MM.1S (cell line): ENCODE data around the gene DCAF8L2.

Experiments
- DNase-seq: peaks from one replicate; pipeline ENCODE4 v3.0.0-alpha.2; 2015
- H2AFZ ChIP-seq: fragments of 300-600 bp; sonication (generic); 2 replicates; pipeline ENCODE4 v1.6.0; 2016; ENCODE audit warnings: antibody characterized with exemption, low read length
- H3F3A ChIP-seq: fragments of 300-600 bp; sonication (generic); 2 replicates; pipeline ENCODE4 v1.6.1; 2016; ENCODE audit warnings: mild to moderate bottlenecking, antibody characterized with exemption, low read length, moderate library complexity, mixed read lengths; ENCODE audit not compliant: insufficient read depth
- H3K27ac ChIP-seq: fragments of 300-600 bp; sonication (generic); 2 replicates; pipeline ENCODE4 v1.5.1; 2016; ENCODE audit warnings: mild to moderate bottlenecking, low read length
- H3K27me3 ChIP-seq: fragments of 300-600 bp; sonication (generic); replicated peaks from 2 replicates; pipeline ENCODE4 v1.6.0; 2016; ENCODE audit warnings: low read length; ENCODE audit not compliant: insufficient read depth
- H3K36me3 ChIP-seq: fragments of 300-600 bp; sonication (generic); replicated peaks from 2 replicates; pipeline ENCODE4 v1.6.1; 2016; ENCODE audit warnings: mild to moderate bottlenecking, low read length, mixed read lengths; ENCODE audit not compliant: insufficient read depth
- H3K4me1 ChIP-seq: fragments of 300-600 bp; sonication (generic); 2 replicates; pipeline ENCODE4 v1.6.1; 2016; ENCODE audit warnings: low read length, mixed read lengths
- H3K4me2 ChIP-seq: fragments of 300-600 bp; sonication (generic); 2 replicates; pipeline ENCODE4 v1.6.0; 2016; ENCODE audit warnings: low read depth, low read length
- H3K4me3 ChIP-seq: fragments of 300-600 bp; sonication (generic); 2 replicates; pipeline ENCODE4 v1.5.1; 2016; ENCODE audit warnings: low read length, mixed read lengths
- H3K79me2 ChIP-seq: fragments of 300-600 bp; sonication (generic); 2 replicates; pipeline ENCODE4 v1.6.1; 2016; ENCODE audit warnings: mixed run types, low read length, mixed read lengths
- H3K9ac ChIP-seq: fragments of 300-600 bp; sonication (generic); 2 replicates; pipeline ENCODE4 v1.6.1; 2016; ENCODE audit warnings: low read length, mixed read lengths
- H3K9me2 ChIP-seq: fragments of 300-600 bp; sonication (generic); replicated peaks from 2 replicates; pipeline ENCODE4 v1.6.1; 2016; ENCODE audit warnings: mild to moderate bottlenecking, low read length, mixed read lengths; ENCODE audit not compliant: insufficient read depth
- H3K9me3 ChIP-seq: fragments of 300-600 bp; sonication (generic); replicated peaks from 2 replicates; pipeline ENCODE4 v1.6.1; 2016; ENCODE audit warnings: mild to moderate bottlenecking, low read length, mixed read lengths; ENCODE audit not compliant: insufficient read depth
- H4K20me1 ChIP-seq: fragments of 300-600 bp; sonication (generic); 2 replicates; pipeline ENCODE4 v1.6.1; 2016; ENCODE audit warnings: mild to moderate bottlenecking, low read length, moderate library complexity, mixed read lengths; ENCODE audit not compliant: insufficient read depth
- CTCF ChIP-seq: fragments of 300-600 bp; sonication (generic); IDR thresholded peaks from 2 replicates; pipeline ENCODE4 v1.5.1; 2016; ENCODE audit warnings: antibody characterized with exemption, low read length, mixed read lengths
- EZH2 ChIP-seq: fragments of 300-600 bp; sonication (generic); optimal IDR thresholded peaks from 2 replicates; pipeline ENCODE3; 2017; ENCODE audit warnings: low read depth, mild to moderate bottlenecking, antibody characterized with exemption, low read length, mixed read lengths
- EZH2phosphoT487 ChIP-seq: fragments of 300-600 bp; sonication (generic); IDR thresholded peaks from 2 replicates; pipeline ENCODE4 v1.6.1; 2018; ENCODE audit warnings: antibody characterized with exemption, low read length

DCAF8L2 gene

GRCh38 chrX:27751976-27752375, 161.8 kb downstream of the DCAF8L2 start:
- Histone ChIP-seq H3K4me3 (no peak overlapping the region), H3K27ac (no peak overlapping the region), H3K9ac (no peak overlapping the region), H3K4me1 (no peaks in the 10 kb centered on the region), H3K36me3 (no peaks in the 10 kb centered on the region), H3K27me3 (no peaks in the 10 kb centered on the region), H3F3A (no peaks in the 10 kb centered on the region), H2AFZ (no peak overlapping the region), H3K9me2 (no peaks in the 10 kb centered on the region), H3K9me3 (no peaks in the 10 kb centered on the region), H3K4me2 (no peak overlapping the region), H4K20me1 (no peaks in the 10 kb centered on the region), H3K79me2 (no peaks in the 10 kb centered on the region)
- TF ChIP-seq EZH2phosphoT487 (no peak), CTCF (no peak), EZH2 (no peak)
- DNase-seq, result no peak

- Histone ChIP-seq H3K9me2 (no peaks in the 10 kb centered on the region), H3K27me3 (no peaks in the 10 kb centered on the region), H3K36me3 (no peaks in the 10 kb centered on the region), H2AFZ (no peak overlapping the region), H3K27ac (no peak overlapping the region), H3K4me2 (no peak overlapping the region), H3K4me3 (no peak overlapping the region), H3K79me2 (no peaks in the 10 kb centered on the region), H3K9ac (no peak overlapping the region), H3F3A (no peaks in the 10 kb centered on the region), H4K20me1 (no peaks in the 10 kb centered on the region), H3K4me1 (no peaks in the 10 kb centered on the region), H3K9me3 (no peaks in the 10 kb centered on the region)
- TF ChIP-seq EZH2, result no peak
- no peak for TF ChIP-seq CTCF
- no peak for DNase-seq
Observed at GRCh38 chrX:27765718-27766117, 175.6 kb downstream of the DCAF8L2 start.

GRCh38 chrX:27767387-27767786, 177.2 kb downstream of the DCAF8L2 start:
- H3K27ac ChIP-seq, result no peak overlapping the region
- H3K79me2 ChIP-seq, result no peaks in the 10 kb centered on the region
- H2AFZ ChIP-seq, result no peak overlapping the region
- no peaks in the 10 kb centered on the region for H3K4me1 ChIP-seq
- no peaks in the 10 kb centered on the region for H3K9me2 ChIP-seq
- no peaks in the 10 kb centered on the region for H3K36me3 ChIP-seq
- no peak overlapping the region for H3K4me3 ChIP-seq
- H4K20me1 ChIP-seq, result no peaks in the 10 kb centered on the region
- DNase-seq, result no peak
- no peaks in the 10 kb centered on the region for H3K27me3 ChIP-seq
- no peak overlapping the region for H3K4me2 ChIP-seq
- H3K9ac ChIP-seq, result no peak overlapping the region
- H3F3A ChIP-seq, result no peaks in the 10 kb centered on the region
- TF ChIP-seq EZH2phosphoT487 (no peak), CTCF (no peak), EZH2 (no peak)
- H3K9me3 ChIP-seq, result no peaks in the 10 kb centered on the region

- Histone ChIP-seq H3K4me3 (no peak overlapping the region), H3K79me2 (no peaks in the 10 kb centered on the region), H2AFZ (no peak overlapping the region), H3F3A (no peaks in the 10 kb centered on the region), H3K9me3 (no peaks in the 10 kb centered on the region), H3K27me3 (no peaks in the 10 kb centered on the region), H4K20me1 (no peaks in the 10 kb centered on the region), H3K36me3 (no peaks in the 10 kb centered on the region), H3K4me1 (no peaks in the 10 kb centered on the region), H3K27ac (no peak overlapping the region), H3K9me2 (no peaks in the 10 kb centered on the region), H3K9ac (no peak overlapping the region), H3K4me2 (no peak overlapping the region)
- TF ChIP-seq EZH2 (no peak), CTCF (no peak), EZH2phosphoT487 (no peak)
- DNase-seq, result no peak
Observed at GRCh38 chrX:27775984-27776383, 185.8 kb downstream of the DCAF8L2 start.
